ENCODE data around the gene OR6X1.

OR6X1 gene

DNA sequence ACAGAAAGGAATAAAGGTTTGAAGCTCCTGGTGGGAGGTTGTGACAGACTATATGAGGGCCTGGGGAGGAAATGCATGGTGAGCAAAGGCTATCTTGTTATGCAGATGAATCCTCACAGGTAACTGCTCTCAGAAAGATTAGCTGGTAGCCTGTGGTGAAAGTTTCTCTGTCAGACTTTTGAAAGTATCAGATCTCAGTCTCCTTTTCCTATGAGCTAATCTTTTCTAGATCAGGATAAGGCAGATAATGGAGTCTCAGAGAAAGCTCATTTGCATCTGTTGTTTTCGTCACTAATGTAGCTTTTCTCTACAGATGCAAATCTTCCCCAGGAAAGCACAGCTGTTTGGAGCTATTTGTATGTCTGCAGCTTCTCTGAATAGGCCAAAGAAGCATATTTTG is 21.0 kb upstream of the OR6X1 start:
- Histone ChIP-seq H4K20me1 (ENCODE audit: insufficient read depth, low read length) (no peaks in the 10 kb centered on the region), H3K9ac (ENCODE audit: low read length) (no peak overlapping the region), H3K9me3 (ENCODE audit: low read length) (no peaks in the 10 kb centered on the region), H3K4me3 (ENCODE audit: low read depth, low read length, poor library complexity, severe bottlenecking) (no peak overlapping the region), H3K79me2 (ENCODE audit: insufficient read depth, low read length) (no peaks in the 10 kb centered on the region), H3K9me2 (ENCODE audit: low read depth, low read length) (no peaks in the 10 kb centered on the region), H2AFZ (ENCODE audit: low read length) (no peak overlapping the region), H3K4me2 (ENCODE audit: low read length) (no peak overlapping the region), H3K27me3 (ENCODE audit: insufficient read depth, low read length) (no peaks in the 10 kb centered on the region), H3F3A (ENCODE audit: insufficient read depth, low read length) (no peaks in the 10 kb centered on the region), H3K4me1 (ENCODE audit: insufficient read depth, low read length, severe bottlenecking) (no peaks in the 10 kb centered on the region), H3K36me3 (ENCODE audit: insufficient read depth, low read length) (no peaks in the 10 kb centered on the region), H3K27ac (ENCODE audit: low read depth, low read length, poor library complexity, severe bottlenecking) (no peak overlapping the region)
- no peak for TF ChIP-seq EZH2 (IDR thresholded peaks at IDR 0.05; ENCODE audit: borderline replicate concordance, low read length)
- no peak for TF ChIP-seq CTCF (IDR thresholded peaks at IDR 0.05; ENCODE audit: low read length)

- no peak overlapping the region for H3K4me3 ChIP-seq (ENCODE audit: low read depth, low read length, poor library complexity, severe bottlenecking)
- no peak overlapping the region for H2AFZ ChIP-seq (ENCODE audit: low read length)
- no peak overlapping the region for H3K4me2 ChIP-seq (ENCODE audit: low read length)
- no peak overlapping the region for H3K27ac ChIP-seq (ENCODE audit: low read depth, low read length, poor library complexity, severe bottlenecking)
- no peaks in the 10 kb centered on the region for H4K20me1 ChIP-seq (ENCODE audit: insufficient read depth, low read length)
- no peak overlapping the region for H3K9ac ChIP-seq (ENCODE audit: low read length)
- H3K36me3 ChIP-seq (ENCODE audit: insufficient read depth, low read length) = no peaks in the 10 kb centered on the region
- TF ChIP-seq CTCF (IDR thresholded peaks at IDR 0.05; ENCODE audit: low read length) (no peak), EZH2 (IDR thresholded peaks at IDR 0.05; ENCODE audit: borderline replicate concordance, low read length) (no peak)
- H3K27me3 ChIP-seq (ENCODE audit: insufficient read depth, low read length) = no peaks in the 10 kb centered on the region
- no peaks in the 10 kb centered on the region for H3K9me3 ChIP-seq (ENCODE audit: low read length)
- no peaks in the 10 kb centered on the region for H3K4me1 ChIP-seq (ENCODE audit: insufficient read depth, low read length, severe bottlenecking)
- no peaks in the 10 kb centered on the region for H3K9me2 ChIP-seq (ENCODE audit: low read depth, low read length)
- H3K79me2 ChIP-seq (ENCODE audit: insufficient read depth, low read length) = no peaks in the 10 kb centered on the region
- H3F3A ChIP-seq (ENCODE audit: insufficient read depth, low read length) = no peaks in the 10 kb centered on the region
These were observed 19.6 kb upstream of the OR6X1 start for GRCh38 chr11:123773959-123774358.

GRCh38 chr11:123773026-123773425 is 18.7 kb upstream of the OR6X1 start:
- no peaks in the 10 kb centered on the region for H3K27me3 ChIP-seq (ENCODE audit: insufficient read depth, low read length)

More at GRCh38 chr11:123773026-123773425, 18.7 kb upstream of the OR6X1 start:
- H3K4me2 ChIP-seq (ENCODE audit: low read length) = no peak overlapping the region
- H3K27ac ChIP-seq (ENCODE audit: low read depth, low read length, poor library complexity, severe bottlenecking) = no peak overlapping the region
- no peak overlapping the region for H2AFZ ChIP-seq (ENCODE audit: low read length)
- no peaks in the 10 kb centered on the region for H3K9me2 ChIP-seq (ENCODE audit: low read depth, low read length)
- H3K4me1 ChIP-seq (ENCODE audit: insufficient read depth, low read length, severe bottlenecking) = no peaks in the 10 kb centered on the region
- H3K4me3 ChIP-seq (ENCODE audit: low read depth, low read length, poor library complexity, severe bottlenecking) = no peak overlapping the region
- no peak overlapping the region for H3K9ac ChIP-seq (ENCODE audit: low read length)
- H3K36me3 ChIP-seq (ENCODE audit: insufficient read depth, low read length) = no peaks in the 10 kb centered on the region
- H3K9me3 ChIP-seq (ENCODE audit: low read length) = no peaks in the 10 kb centered on the region
- no peaks in the 10 kb centered on the region for H3K79me2 ChIP-seq (ENCODE audit: insufficient read depth, low read length)
- TF ChIP-seq CTCF (IDR thresholded peaks at IDR 0.05; ENCODE audit: low read length) (no peak), EZH2 (IDR thresholded peaks at IDR 0.05; ENCODE audit: borderline replicate concordance, low read length) (no peak)
- H3F3A ChIP-seq (ENCODE audit: insufficient read depth, low read length) = no peaks in the 10 kb centered on the region
- H4K20me1 ChIP-seq (ENCODE audit: insufficient read depth, low read length) = no peaks in the 10 kb centered on the region

Data from OCI-LY1 (cell line).